KMS-11 (cell line): ENCODE measurements around the gene XIRP1.

ENCODE experiments used
- H2AFZ ChIP-seq: fragments of 200-600 bp; sonication (generic); 2 replicates; pipeline ENCODE4 v1.6.1; 2016; ENCODE audit warnings: antibody characterized with exemption, mixed run types, low read depth
- H3K27ac ChIP-seq: fragments of 200-600 bp; sonication (generic); 2 replicates; pipeline ENCODE4 v1.6.1; 2016; ENCODE audit warnings: mild to moderate bottlenecking, mixed run types
- H3K27me3 ChIP-seq: fragments of 200-600 bp; sonication (generic); 2 replicates; pipeline ENCODE4 v1.6.1; 2017; ENCODE audit warnings: mild to moderate bottlenecking, low read depth, mixed run types, moderate library complexity; ENCODE audit not compliant: insufficient read depth
- H3K36me3 ChIP-seq: fragments of 200-600 bp; sonication (generic); 2 replicates; pipeline ENCODE4 v1.6.1; 2017; ENCODE audit warnings: mild to moderate bottlenecking, mixed run types; ENCODE audit not compliant: insufficient read depth
- H3K4me1 ChIP-seq: fragments of 200-600 bp; sonication (generic); 2 replicates; pipeline ENCODE4 v1.6.1; 2016; ENCODE audit warnings: mild to moderate bottlenecking, low read depth, mixed run types; ENCODE audit not compliant: poor library complexity, severe bottlenecking
- H3K4me2 ChIP-seq: fragments of 200-600 bp; sonication (generic); 2 replicates; pipeline ENCODE4 v1.7.0; 2016; ENCODE audit warnings: mild to moderate bottlenecking, mixed run types
- H3K4me3 ChIP-seq: fragments of 200-600 bp; sonication (generic); IDR thresholded peaks from 2 replicates; pipeline ENCODE4 v1.6.1; 2017; ENCODE audit warnings: low read depth, low read length, mixed read lengths; ENCODE audit not compliant: insufficient read depth
- H3K79me2 ChIP-seq: fragments of 200-600 bp; sonication (generic); 2 replicates; pipeline ENCODE4 v1.6.1; 2016; ENCODE audit warnings: low read depth, mixed run types; ENCODE audit not compliant: insufficient read depth
- H3K9ac ChIP-seq: fragments of 200-600 bp; sonication (generic); 2 replicates; pipeline ENCODE4 v1.6.1; 2016; ENCODE audit warnings: mild to moderate bottlenecking, mixed run types
- H4K20me1 ChIP-seq: fragments of 200-600 bp; sonication (generic); 2 replicates; pipeline ENCODE4 v1.6.1; 2016; ENCODE audit warnings: mild to moderate bottlenecking, mixed run types; ENCODE audit not compliant: insufficient read depth
- CTCF ChIP-seq: fragments of 200-600 bp; sonication (generic); conservative IDR thresholded peaks from 2 replicates; pipeline ENCODE4 v1.6.1; 2017; ENCODE audit warnings: low read depth, mild to moderate bottlenecking, antibody characterized with exemption, low read length, moderate library complexity, mixed read lengths

Gene XIRP1

GRCh38 chr3:39180546-39181346 lies 11.6 kb downstream of the XIRP1 start:
- no peak for TF ChIP-seq CTCF
- no peak overlapping the region for H3K4me3 ChIP-seq
- no peaks in the 10 kb centered on the region for H3K27me3 ChIP-seq
- H3K27ac ChIP-seq: peak overlapping the region; percentile 43; the same call in 1 of the 2 replicates
- H3K4me1 ChIP-seq: peaks cover 36% of the 10 kb centered on the region
- no peaks in the 10 kb centered on the region for H3K36me3 ChIP-seq
- H4K20me1 ChIP-seq: no peaks in the 10 kb centered on the region
- peak overlapping the region; percentile 82 for H3K4me2 ChIP-seq
- H2AFZ ChIP-seq: peak overlapping the region; percentile 69
- H3K79me2 ChIP-seq: no peaks in the 10 kb centered on the region
- peak overlapping the region; percentile 40; the same call in 1 of the 2 replicates for H3K9ac ChIP-seq

- Histone ChIP-seq H3K4me1 (peaks cover 36% of the 10 kb centered on the region), H2AFZ (peak overlapping the region; percentile 66; the same call in 1 of the 2 replicates), H3K27me3 (no peaks in the 10 kb centered on the region), H3K27ac (no peak overlapping the region), H3K4me3 (no peak overlapping the region), H3K9ac (no peak overlapping the region; the same call in 1 of the 2 replicates), H4K20me1 (no peaks in the 10 kb centered on the region), H3K79me2 (no peaks in the 10 kb centered on the region), H3K36me3 (no peaks in the 10 kb centered on the region), H3K4me2 (peak overlapping the region; percentile 63)
- TF ChIP-seq CTCF: no peak
Measured at GRCh38 chr3:39180183-39180545, 12.2 kb downstream of the XIRP1 start.

GRCh38 chr3:39178553-39178952 lies 13.8 kb downstream of the XIRP1 start:
- Histone ChIP-seq H3K79me2 (no peaks in the 10 kb centered on the region), H3K4me1 (peaks cover 36% of the 10 kb centered on the region), H3K9ac (no peak overlapping the region), H3K4me2 (peak overlapping the region; percentile 67), H3K4me3 (no peak overlapping the region), H3K36me3 (no peaks in the 10 kb centered on the region), H3K27me3 (no peaks in the 10 kb centered on the region), H2AFZ (peak overlapping the region; percentile 38; the same call in 1 of the 2 replicates), H3K27ac (no peak overlapping the region), H4K20me1 (no peaks in the 10 kb centered on the region)
- TF ChIP-seq CTCF: no peak

- peak overlapping the region; percentile 67 for H3K4me2 ChIP-seq
- H4K20me1 ChIP-seq: no peaks in the 10 kb centered on the region
- H3K9ac ChIP-seq: peak overlapping the region; percentile 49; the same call in 1 of the 2 replicates
- no peaks in the 10 kb centered on the region for H3K36me3 ChIP-seq
- H3K4me3 ChIP-seq: no peak overlapping the region
- H2AFZ ChIP-seq: peak overlapping the region; percentile 38; the same call in 1 of the 2 replicates
- H3K27ac ChIP-seq: no peak overlapping the region
- no peak for TF ChIP-seq CTCF
- H3K27me3 ChIP-seq: no peaks in the 10 kb centered on the region
- no peaks in the 10 kb centered on the region for H3K79me2 ChIP-seq
- H3K4me1 ChIP-seq: peaks cover 36% of the 10 kb centered on the region
Measured at GRCh38 chr3:39177708-39178332, 14.6 kb downstream of the XIRP1 start.
